ENCODE results near the gene TMBIM4. TPM values are rescaled to one million over a fixed set of nuclear protein-coding genes. Genes with fewer than 3 reads are reported as not detected.
A peak's percentile ranks its signal among the peaks of the same experiment; 100 is the strongest.

TMBIM4 gene
- total RNA-seq, 4 donors from 2014 or later: 104 to 131 (median 114) TPM

- Histone ChIP-seq H3K27me3 (peaks cover 0 to 5% (median 0%) of the 10 kb centered on the region in 4 donors), H3K9me3 (no peaks in the 10 kb centered on the region), H3K27ac (no peak overlapping the region), H3K4me1 (peaks cover 0 to 4% (median 4%) of the 10 kb centered on the region in 3 donors), H3K4me3 (no peak overlapping the region), H3K36me3 (no peaks in the 10 kb centered on the region)
- 0 to 11% methylated on average over 1 of the region's 1 CpG for WGBS, 2 donors
- intact Hi-C loops (cut with DNase I): no loop called here
- TF ChIP-seq POLR2A (IDR thresholded peaks at IDR 0.05): no peak
- TF ChIP-seq, protein P1, sequence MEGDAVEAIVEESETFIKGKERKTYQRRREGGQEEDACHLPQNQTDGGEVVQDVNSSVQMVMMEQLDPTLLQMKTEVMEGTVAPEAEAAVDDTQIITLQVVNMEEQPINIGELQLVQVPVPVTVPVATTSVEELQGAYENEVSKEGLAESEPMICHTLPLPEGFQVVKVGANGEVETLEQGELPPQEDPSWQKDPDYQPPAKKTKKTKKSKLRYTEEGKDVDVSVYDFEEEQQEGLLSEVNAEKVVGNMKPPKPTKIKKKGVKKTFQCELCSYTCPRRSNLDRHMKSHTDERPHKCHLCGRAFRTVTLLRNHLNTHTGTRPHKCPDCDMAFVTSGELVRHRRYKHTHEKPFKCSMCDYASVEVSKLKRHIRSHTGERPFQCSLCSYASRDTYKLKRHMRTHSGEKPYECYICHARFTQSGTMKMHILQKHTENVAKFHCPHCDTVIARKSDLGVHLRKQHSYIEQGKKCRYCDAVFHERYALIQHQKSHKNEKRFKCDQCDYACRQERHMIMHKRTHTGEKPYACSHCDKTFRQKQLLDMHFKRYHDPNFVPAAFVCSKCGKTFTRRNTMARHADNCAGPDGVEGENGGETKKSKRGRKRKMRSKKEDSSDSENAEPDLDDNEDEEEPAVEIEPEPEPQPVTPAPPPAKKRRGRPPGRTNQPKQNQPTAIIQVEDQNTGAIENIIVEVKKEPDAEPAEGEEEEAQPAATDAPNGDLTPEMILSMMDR (IDR thresholded peaks at IDR 0.05): no peak
- no peak for DNase-seq
Measured at GRCh38 chr12:66092559-66093269, 77.1 kb downstream of the TMBIM4 start.

DNA sequence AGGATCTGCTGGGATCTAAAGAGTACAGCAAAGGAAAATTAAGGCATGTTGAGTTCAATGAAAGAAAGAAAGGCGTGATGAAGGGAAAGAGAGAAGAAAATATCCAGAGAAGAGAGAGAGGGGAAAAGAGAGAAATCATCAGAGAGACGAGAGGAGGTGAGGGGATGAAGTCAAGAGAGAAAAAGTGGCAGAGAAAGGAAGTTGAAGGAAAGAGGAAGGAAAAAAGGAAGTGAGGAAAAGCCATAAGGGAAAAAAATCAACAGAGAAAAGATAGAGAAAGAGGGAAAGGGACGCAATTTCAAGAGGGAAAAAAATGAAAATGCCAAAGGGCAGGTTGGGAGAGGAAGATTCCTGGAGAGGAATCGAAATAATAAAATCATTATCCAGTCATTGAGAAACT lies 79.6 kb downstream of the TMBIM4 start:
- no peak overlapping the region for H3K27ac ChIP-seq
- peaks cover 0 to 5% (median 0%) of the 10 kb centered on the region in 4 donors for H3K27me3 ChIP-seq
- WGBS, 2 donors: 70 to 75% methylated on average over 4 of the region's 4 CpGs
- no peaks in the 10 kb centered on the region for H3K9me3 ChIP-seq
- no peak for DNase-seq
- TF ChIP-seq, protein P1 (IDR thresholded peaks at IDR 0.05): no peak
- TF ChIP-seq POLR2A (IDR thresholded peaks at IDR 0.05): no peak
- no peaks in the 10 kb centered on the region for H3K36me3 ChIP-seq
- no peak overlapping the region for H3K4me3 ChIP-seq
- H3K4me1 ChIP-seq: peaks cover 0 to 4% (median 4%) of the 10 kb centered on the region in 3 donors
- intact Hi-C loops (cut with DNase I): no loop called here

- intact Hi-C loops (cut with DNase I): no loop called here
- no peak for DNase-seq
Measured at GRCh38 chr12:66087365-66087943, 82.3 kb downstream of the TMBIM4 start.

DNA sequence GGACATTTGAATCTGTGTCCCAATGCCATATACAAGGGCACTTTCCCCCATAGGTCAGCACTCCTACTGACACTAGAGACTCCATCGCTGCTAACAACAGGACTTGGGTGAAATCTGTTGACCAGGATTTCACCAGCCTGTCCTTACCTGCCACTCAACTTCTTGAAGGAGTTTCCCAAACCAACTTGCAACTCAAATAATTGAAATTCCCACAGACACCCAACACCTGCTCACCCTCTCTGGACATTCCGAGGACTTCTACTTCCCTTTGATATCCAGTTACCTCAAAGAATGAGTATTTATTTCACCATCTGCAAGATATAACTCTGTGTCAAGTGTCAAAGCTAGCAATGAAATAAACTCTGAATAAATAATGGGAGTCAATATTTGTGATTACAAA lies 83.8 kb downstream of the TMBIM4 start:
- Histone ChIP-seq H3K27me3 (peaks cover 0 to 5% (median 0%) of the 10 kb centered on the region in 4 donors), H3K4me1 (no peaks in the 10 kb centered on the region), H3K4me3 (no peak overlapping the region), H3K27ac (no peak overlapping the region), H3K9me3 (no peaks in the 10 kb centered on the region), H3K36me3 (no peaks in the 10 kb centered on the region)
- DNase-seq: no peak
- WGBS, 2 donors: 78 to 91% methylated on average over 2 of the region's 2 CpGs
- TF ChIP-seq, protein P1 (IDR thresholded peaks at IDR 0.05): no peak
- no peak for TF ChIP-seq POLR2A (IDR thresholded peaks at IDR 0.05)
- intact Hi-C loops (cut with DNase I): no loop called here

More at GRCh38 chr12:66087365-66087943, 82.3 kb downstream of the TMBIM4 start:
- WGBS, 2 donors: 31 to 32% methylated on average over 10 of the region's 10 CpGs
- H3K4me3 ChIP-seq: no peak overlapping the region
- no peak for TF ChIP-seq POLR2A (IDR thresholded peaks at IDR 0.05)
- TF ChIP-seq, protein P1 (IDR thresholded peaks at IDR 0.05): peak in 5 of 6 experiments; percentile 46 to 76 (median 64)
- H3K4me1 ChIP-seq: peaks cover 0 to under 1% (median under 1%) of the 10 kb centered on the region in 3 donors
- no peak overlapping the region for H3K27ac ChIP-seq
- H3K9me3 ChIP-seq: no peaks in the 10 kb centered on the region
- H3K36me3 ChIP-seq: no peaks in the 10 kb centered on the region
- H3K27me3 ChIP-seq: peaks cover 0 to 5% (median 0%) of the 10 kb centered on the region in 4 donors

Other genes with a start within 250 kb of the TMBIM4 start
- gene LLPH, start 39.2 kb downstream of the TMBIM4 start, total RNA-seq: 10 to 100 TPM in 2 of 4 donors, 1 to 10 TPM in 2; 3.1 to 15.6 (median 9.1) TPM
- gene IRAK3, start 19.2 kb upstream of the TMBIM4 start, total RNA-seq: 10 to 100 TPM in 1 of 4 donors, 1 to 10 TPM in 3; 1.5 to 14.1 (median 7.7) TPM
- 1 to 10 TPM in 3 of 4 donors, under 1 TPM in 1; 0.76 to 5.3 (median 1.8) TPM for gene HELB, start 132.5 kb upstream of the TMBIM4 start, total RNA-seq

All from esophagus squamous epithelium (tissue), 5 donors.